ENCODE measurements around the gene IL10RA. TPM values are rescaled to one million over a fixed set of nuclear protein-coding genes. Genes with fewer than 3 reads are reported as not detected.

The IL10RA gene
- total RNA-seq, 2 donors from 2014 or later = 4.6 to 11.4 TPM

GRCh38 chr11:118027694-118028093 is 41.5 kb downstream of the IL10RA start:
- Histone ChIP-seq H3K4me1 (no peaks in the 10 kb centered on the region), H3K27ac (no peak overlapping the region), H3K36me3 (no peaks in the 10 kb centered on the region), H3K27me3 (no peaks in the 10 kb centered on the region), H3K9me3 (no peaks in the 10 kb centered on the region), H3K4me3 (no peak overlapping the region)
- TF ChIP-seq CTCF (IDR thresholded peaks at IDR 0.05) = no peak
- DNase-seq (ENCODE audit: low spot score) = peak; percentile 40

- Histone ChIP-seq H3K9me3 (no peaks in the 10 kb centered on the region), H3K4me1 (no peaks in the 10 kb centered on the region), H3K27me3 (no peaks in the 10 kb centered on the region), H3K27ac (no peak overlapping the region), H3K4me3 (no peak overlapping the region), H3K36me3 (no peaks in the 10 kb centered on the region)
- TF ChIP-seq CTCF (IDR thresholded peaks at IDR 0.05) = no peak
- DNase-seq (ENCODE audit: low spot score) = no peak
Observed at GRCh38 chr11:118028626-118029025, 42.4 kb downstream of the IL10RA start.

GRCh38 chr11:118033443-118033842 is 47.2 kb downstream of the IL10RA start:
- H3K27ac ChIP-seq = no peak overlapping the region
- no peaks in the 10 kb centered on the region for H3K9me3 ChIP-seq
- no peaks in the 10 kb centered on the region for H3K36me3 ChIP-seq
- no peak overlapping the region for H3K4me3 ChIP-seq
- TF ChIP-seq CTCF (IDR thresholded peaks at IDR 0.05) = no peak
- DNase-seq (ENCODE audit: low spot score) = no peak
- no peaks in the 10 kb centered on the region for H3K4me1 ChIP-seq
- H3K27me3 ChIP-seq = no peaks in the 10 kb centered on the region

GRCh38 chr11:118042141-118042540 is 55.9 kb downstream of the IL10RA start:
- Histone ChIP-seq H3K9me3 (no peaks in the 10 kb centered on the region), H3K27ac (no peak overlapping the region), H3K4me3 (no peak overlapping the region), H3K4me1 (no peaks in the 10 kb centered on the region), H3K27me3 (no peaks in the 10 kb centered on the region), H3K36me3 (no peaks in the 10 kb centered on the region)
- no peak for DNase-seq (ENCODE audit: low spot score)
- no peak for TF ChIP-seq CTCF (IDR thresholded peaks at IDR 0.05)

GRCh38 chr11:118042796-118043195 is 56.6 kb downstream of the IL10RA start:
- no peaks in the 10 kb centered on the region for H3K36me3 ChIP-seq
- H3K27ac ChIP-seq = no peak overlapping the region
- H3K27me3 ChIP-seq = no peaks in the 10 kb centered on the region
- TF ChIP-seq CTCF (IDR thresholded peaks at IDR 0.05) = no peak
- DNase-seq (ENCODE audit: low spot score) = no peak
- H3K4me3 ChIP-seq = no peak overlapping the region
- H3K9me3 ChIP-seq = no peaks in the 10 kb centered on the region
- H3K4me1 ChIP-seq = no peaks in the 10 kb centered on the region

- Histone ChIP-seq H3K36me3 (no peaks in the 10 kb centered on the region), H3K4me1 (no peaks in the 10 kb centered on the region), H3K27ac (no peak overlapping the region), H3K27me3 (no peaks in the 10 kb centered on the region), H3K4me3 (no peak overlapping the region), H3K9me3 (no peaks in the 10 kb centered on the region)
- no peak for DNase-seq (ENCODE audit: low spot score)
- TF ChIP-seq CTCF (IDR thresholded peaks at IDR 0.05) = no peak
Observed at GRCh38 chr11:118045191-118045590, 59.0 kb downstream of the IL10RA start.

All from right atrium auricular region (tissue), 2 donors.